Sigmoid colon (tissue), 4 donors: ENCODE measurements around the gene NAA80.

Source experiments
- EP300 ChIP-seq, 4 donors: sonication (generic); formaldehyde crosslinking; IDR thresholded peaks; one replicate each; pipeline ENCODE4 v1.6.1; 2017; ENCODE audit warnings: antibody characterized with exemption in 4 of 4
- POLR2A ChIP-seq, 2 donors: fragments of 450-650 bp; IDR thresholded peaks; one replicate each; pipeline ENCODE4 v1.6.1; 2016; ENCODE audit warnings: antibody characterized with exemption in 2 of 2, mild to moderate bottlenecking in 2 of 2, moderate library complexity in 2 of 2
- POLR2AphosphoS5 ChIP-seq, 4 donors: sonication (generic); formaldehyde crosslinking; IDR thresholded peaks; one replicate each; pipeline ENCODE4 v1.6.1; 2017; ENCODE audit warnings: antibody characterized with exemption in 4 of 4
- TF ChIP-seq, protein P1 (sequence below), 4 experiments: fragments of 450-650 bp in 3 of 4; fragments of 200-600 bp in 1 of 4; IDR thresholded peaks; one replicate each; pipeline ENCODE4 v1.5.1; 2016 to 2019; ENCODE audit warnings: antibody characterized with exemption in 4 of 4, mild to moderate bottlenecking in 3 of 4, moderate library complexity in 2 of 4

GRCh38 chr3:50251220-50251619, 48.0 kb downstream of the NAA80 start:
- TF ChIP-seq, protein P1, sequence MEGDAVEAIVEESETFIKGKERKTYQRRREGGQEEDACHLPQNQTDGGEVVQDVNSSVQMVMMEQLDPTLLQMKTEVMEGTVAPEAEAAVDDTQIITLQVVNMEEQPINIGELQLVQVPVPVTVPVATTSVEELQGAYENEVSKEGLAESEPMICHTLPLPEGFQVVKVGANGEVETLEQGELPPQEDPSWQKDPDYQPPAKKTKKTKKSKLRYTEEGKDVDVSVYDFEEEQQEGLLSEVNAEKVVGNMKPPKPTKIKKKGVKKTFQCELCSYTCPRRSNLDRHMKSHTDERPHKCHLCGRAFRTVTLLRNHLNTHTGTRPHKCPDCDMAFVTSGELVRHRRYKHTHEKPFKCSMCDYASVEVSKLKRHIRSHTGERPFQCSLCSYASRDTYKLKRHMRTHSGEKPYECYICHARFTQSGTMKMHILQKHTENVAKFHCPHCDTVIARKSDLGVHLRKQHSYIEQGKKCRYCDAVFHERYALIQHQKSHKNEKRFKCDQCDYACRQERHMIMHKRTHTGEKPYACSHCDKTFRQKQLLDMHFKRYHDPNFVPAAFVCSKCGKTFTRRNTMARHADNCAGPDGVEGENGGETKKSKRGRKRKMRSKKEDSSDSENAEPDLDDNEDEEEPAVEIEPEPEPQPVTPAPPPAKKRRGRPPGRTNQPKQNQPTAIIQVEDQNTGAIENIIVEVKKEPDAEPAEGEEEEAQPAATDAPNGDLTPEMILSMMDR (IDR thresholded peaks at IDR 0.05) = no peak
- TF ChIP-seq POLR2AphosphoS5 (IDR thresholded peaks at IDR 0.05) (no peak), POLR2A (IDR thresholded peaks at IDR 0.05) (no peak), EP300 (IDR thresholded peaks at IDR 0.05) (no peak)
